Measurements from ENCODE around the gene HECW1.

DNA sequence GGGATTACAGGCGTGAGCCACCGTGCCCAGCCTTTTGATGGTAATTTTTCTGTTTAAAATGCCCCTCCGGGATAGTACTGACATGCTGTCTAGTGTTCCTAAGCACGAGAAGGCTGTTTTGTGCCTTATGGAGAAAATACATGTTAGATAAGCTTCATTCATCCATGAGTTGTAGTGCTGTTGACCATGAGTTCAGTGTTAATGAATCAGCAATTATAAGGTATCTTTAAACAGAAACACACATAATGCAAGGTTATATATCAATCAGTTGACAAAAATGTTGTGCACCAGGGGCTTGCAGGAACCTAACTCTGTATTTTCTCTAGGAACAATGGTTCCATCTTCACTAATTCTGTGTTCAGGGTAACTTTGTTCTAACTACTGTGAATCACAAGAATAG lies 30.8 kb upstream of the HECW1 start:
- TF ChIP-seq EGR1 (IDR thresholded peaks at IDR 0.05; ENCODE audit: borderline replicate concordance in 1 of 2, low read depth in 2 of 2, low read length in 2 of 2) (no peak), SMC3 (IDR thresholded peaks at IDR 0.05; ENCODE audit: borderline replicate concordance, low read length) (no peak), SRF (IDR thresholded peaks at IDR 0.05; ENCODE audit: low read depth in 2 of 2, low read length in 2 of 2) (no peak), CBX3 (IDR thresholded peaks at IDR 0.05; ENCODE audit: borderline replicate concordance, low read depth) (no peak), POU2F2 (IDR thresholded peaks at IDR 0.05; ENCODE audit: borderline replicate concordance, low read depth, low read length) (no peak), NR2C2 (IDR thresholded peaks at IDR 0.05; ENCODE audit: borderline replicate concordance, control insufficient read depth, insufficient read length, low read depth) (no peak), TARDBP (IDR thresholded peaks at IDR 0.05; ENCODE audit: borderline replicate concordance) (no peak), POLR2AphosphoS2 (IDR thresholded peaks at IDR 0.05; ENCODE audit: low read depth, low read length) (no peak), ZNF274 (IDR thresholded peaks at IDR 0.05; ENCODE audit: insufficient read depth, insufficient read length) (no peak), EP300 (IDR thresholded peaks at IDR 0.05; ENCODE audit: borderline replicate concordance in 1 of 2, control insufficient read depth in 1 of 2, low read depth in 2 of 2, low read length in 2 of 2) (no peak)
- TF ChIP-seq, protein P1, sequence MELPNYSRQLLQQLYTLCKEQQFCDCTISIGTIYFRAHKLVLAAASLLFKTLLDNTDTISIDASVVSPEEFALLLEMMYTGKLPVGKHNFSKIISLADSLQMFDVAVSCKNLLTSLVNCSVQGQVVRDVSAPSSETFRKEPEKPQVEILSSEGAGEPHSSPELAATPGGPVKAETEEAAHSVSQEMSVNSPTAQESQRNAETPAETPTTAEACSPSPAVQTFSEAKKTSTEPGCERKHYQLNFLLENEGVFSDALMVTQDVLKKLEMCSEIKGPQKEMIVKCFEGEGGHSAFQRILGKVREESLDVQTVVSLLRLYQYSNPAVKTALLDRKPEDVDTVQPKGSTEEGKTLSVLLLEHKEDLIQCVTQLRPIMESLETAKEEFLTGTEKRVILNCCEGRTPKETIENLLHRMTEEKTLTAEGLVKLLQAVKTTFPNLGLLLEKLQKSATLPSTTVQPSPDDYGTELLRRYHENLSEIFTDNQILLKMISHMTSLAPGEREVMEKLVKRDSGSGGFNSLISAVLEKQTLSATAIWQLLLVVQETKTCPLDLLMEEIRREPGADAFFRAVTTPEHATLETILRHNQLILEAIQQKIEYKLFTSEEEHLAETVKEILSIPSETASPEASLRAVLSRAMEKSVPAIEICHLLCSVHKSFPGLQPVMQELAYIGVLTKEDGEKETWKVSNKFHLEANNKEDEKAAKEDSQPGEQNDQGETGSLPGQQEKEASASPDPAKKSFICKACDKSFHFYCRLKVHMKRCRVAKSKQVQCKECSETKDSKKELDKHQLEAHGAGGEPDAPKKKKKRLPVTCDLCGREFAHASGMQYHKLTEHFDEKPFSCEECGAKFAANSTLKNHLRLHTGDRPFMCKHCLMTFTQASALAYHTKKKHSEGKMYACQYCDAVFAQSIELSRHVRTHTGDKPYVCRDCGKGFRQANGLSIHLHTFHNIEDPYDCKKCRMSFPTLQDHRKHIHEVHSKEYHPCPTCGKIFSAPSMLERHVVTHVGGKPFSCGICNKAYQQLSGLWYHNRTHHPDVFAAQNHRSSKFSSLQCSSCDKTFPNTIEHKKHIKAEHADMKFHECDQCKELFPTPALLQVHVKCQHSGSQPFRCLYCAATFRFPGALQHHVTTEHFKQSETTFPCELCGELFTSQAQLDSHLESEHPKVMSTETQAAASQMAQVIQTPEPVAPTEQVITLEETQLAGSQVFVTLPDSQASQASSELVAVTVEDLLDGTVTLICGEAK (IDR thresholded peaks at IDR 0.05; ENCODE audit: borderline replicate concordance) = no peak
- TF ChIP-seq, protein P2, sequence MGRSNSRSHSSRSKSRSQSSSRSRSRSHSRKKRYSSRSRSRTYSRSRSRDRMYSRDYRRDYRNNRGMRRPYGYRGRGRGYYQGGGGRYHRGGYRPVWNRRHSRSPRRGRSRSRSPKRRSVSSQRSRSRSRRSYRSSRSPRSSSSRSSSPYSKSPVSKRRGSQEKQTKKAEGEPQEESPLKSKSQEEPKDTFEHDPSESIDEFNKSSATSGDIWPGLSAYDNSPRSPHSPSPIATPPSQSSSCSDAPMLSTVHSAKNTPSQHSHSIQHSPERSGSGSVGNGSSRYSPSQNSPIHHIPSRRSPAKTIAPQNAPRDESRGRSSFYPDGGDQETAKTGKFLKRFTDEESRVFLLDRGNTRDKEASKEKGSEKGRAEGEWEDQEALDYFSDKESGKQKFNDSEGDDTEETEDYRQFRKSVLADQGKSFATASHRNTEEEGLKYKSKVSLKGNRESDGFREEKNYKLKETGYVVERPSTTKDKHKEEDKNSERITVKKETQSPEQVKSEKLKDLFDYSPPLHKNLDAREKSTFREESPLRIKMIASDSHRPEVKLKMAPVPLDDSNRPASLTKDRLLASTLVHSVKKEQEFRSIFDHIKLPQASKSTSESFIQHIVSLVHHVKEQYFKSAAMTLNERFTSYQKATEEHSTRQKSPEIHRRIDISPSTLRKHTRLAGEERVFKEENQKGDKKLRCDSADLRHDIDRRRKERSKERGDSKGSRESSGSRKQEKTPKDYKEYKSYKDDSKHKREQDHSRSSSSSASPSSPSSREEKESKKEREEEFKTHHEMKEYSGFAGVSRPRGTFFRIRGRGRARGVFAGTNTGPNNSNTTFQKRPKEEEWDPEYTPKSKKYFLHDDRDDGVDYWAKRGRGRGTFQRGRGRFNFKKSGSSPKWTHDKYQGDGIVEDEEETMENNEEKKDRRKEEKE (IDR thresholded peaks at IDR 0.05) = no peak

Measured in GM12878 (cell line).